ENCODE results near the gene EP300. TPM values are rescaled to one million over a fixed set of nuclear protein-coding genes. Genes with fewer than 3 reads are reported as not detected.

EP300 gene
- total and polyA plus RNA-seq, 2 of the 8 experiments (the other 6 are each of a cell fraction or from before 2014, with no cell fraction given) = 39.5 to 109 TPM

- TF ChIP-seq HDAC2 (IDR thresholded peaks at IDR 0.05; ENCODE audit: borderline replicate concordance in 1 of 2, low read depth in 2 of 2, low read length in 2 of 2) (no peak), PHF8 (conservative IDR thresholded peaks at IDR 0.05; ENCODE audit: low read depth, low read length) (no peak), SIN3A (conservative IDR thresholded peaks at IDR 0.05 in 1 of 2, IDR thresholded peaks at IDR 0.05 in 1 of 2; ENCODE audit: low read depth in 1 of 2, low read length in 2 of 2) (no peak), RXRA (IDR thresholded peaks at IDR 0.05; ENCODE audit: insufficient read depth, low read depth, low read length) (no peak), JUN (IDR thresholded peaks at IDR 0.05; ENCODE audit: low read depth, low read length) (no peak), E2F6 (IDR thresholded peaks at IDR 0.05) (no peak), BRCA1 (IDR thresholded peaks at IDR 0.05; ENCODE audit: low read depth, low read length) (no peak)
Observed at GRCh38 chr22:41147722-41148121, 55.3 kb downstream of the EP300 start (continued).
